Measurements from ENCODE around the gene GPR87. TPM values are rescaled to one million over a fixed set of nuclear protein-coding genes. Genes with fewer than 3 reads are reported as not detected.

Gene GPR87
- total RNA-seq, 1 experiment from 2014 or later, result 13.3 TPM

DNA sequence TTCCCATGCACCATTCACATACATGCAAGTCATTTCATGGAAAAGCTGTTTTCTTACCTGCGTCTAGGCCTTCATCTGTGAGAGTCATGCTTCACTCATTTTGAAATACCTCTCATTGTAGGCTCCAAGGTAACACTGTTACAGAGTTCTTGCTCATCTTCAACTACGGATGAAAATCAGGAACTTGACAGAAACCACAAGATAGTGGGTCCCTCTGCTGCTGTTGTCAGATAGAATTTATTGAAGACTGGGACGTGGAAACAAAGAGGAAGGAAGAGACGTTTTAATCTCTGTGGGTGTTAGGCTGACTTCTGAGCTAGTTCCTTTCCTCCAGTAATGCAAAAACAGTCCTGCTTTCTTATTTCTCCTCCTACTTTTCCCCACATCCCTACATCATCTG is 38.4 kb downstream of the GPR87 start, which contains the start of gene P2RY14:
P2RY14 (minus strand) TSS at position 313 of the 400 bp plus-strand sequence. CDS start 64,226 bp downstream, outside the sequence.
- no peaks in the 10 kb centered on the region for H3K27me3 ChIP-seq (ENCODE audit: low read length)
- H3K79me2 ChIP-seq (ENCODE audit: low read length), result no peaks in the 10 kb centered on the region
- no peak within 1 kb of the TSS for H3K4me3 ChIP-seq (ENCODE audit: low read length)
- peaks cover 10% of the 10 kb centered on the region for H3K4me1 ChIP-seq (ENCODE audit: insufficient read depth, low read length)
- no peaks in the 10 kb centered on the region for H4K20me1 ChIP-seq (ENCODE audit: low read length)
- no peak within 1 kb of the TSS for H2AFZ ChIP-seq (ENCODE audit: low read length)
- ATAC-seq, result no peak
- H3K9me3 ChIP-seq (ENCODE audit: low read length), result no peaks in the 10 kb centered on the region
- intact Hi-C loops (cut with micrococcal nuclease), result no loop called here
- DNase-seq, result no peak
- TF ChIP-seq EZH2 (IDR thresholded peaks at IDR 0.05; ENCODE audit: low read length, unreplicated experiment) (no peak), EZH2phosphoT487 (IDR thresholded peaks at IDR 0.05; ENCODE audit: borderline replicate concordance, low read length) (no peak)
- TF ChIP-seq, protein P1, sequence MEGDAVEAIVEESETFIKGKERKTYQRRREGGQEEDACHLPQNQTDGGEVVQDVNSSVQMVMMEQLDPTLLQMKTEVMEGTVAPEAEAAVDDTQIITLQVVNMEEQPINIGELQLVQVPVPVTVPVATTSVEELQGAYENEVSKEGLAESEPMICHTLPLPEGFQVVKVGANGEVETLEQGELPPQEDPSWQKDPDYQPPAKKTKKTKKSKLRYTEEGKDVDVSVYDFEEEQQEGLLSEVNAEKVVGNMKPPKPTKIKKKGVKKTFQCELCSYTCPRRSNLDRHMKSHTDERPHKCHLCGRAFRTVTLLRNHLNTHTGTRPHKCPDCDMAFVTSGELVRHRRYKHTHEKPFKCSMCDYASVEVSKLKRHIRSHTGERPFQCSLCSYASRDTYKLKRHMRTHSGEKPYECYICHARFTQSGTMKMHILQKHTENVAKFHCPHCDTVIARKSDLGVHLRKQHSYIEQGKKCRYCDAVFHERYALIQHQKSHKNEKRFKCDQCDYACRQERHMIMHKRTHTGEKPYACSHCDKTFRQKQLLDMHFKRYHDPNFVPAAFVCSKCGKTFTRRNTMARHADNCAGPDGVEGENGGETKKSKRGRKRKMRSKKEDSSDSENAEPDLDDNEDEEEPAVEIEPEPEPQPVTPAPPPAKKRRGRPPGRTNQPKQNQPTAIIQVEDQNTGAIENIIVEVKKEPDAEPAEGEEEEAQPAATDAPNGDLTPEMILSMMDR (conservative IDR thresholded peaks at IDR 0.05; ENCODE audit: low read depth, low read length), result no peak
- no peaks in the 10 kb centered on the region for H3K9me2 ChIP-seq (replicated peaks; ENCODE audit: low read length)
- no peak within 1 kb of the TSS for H3K4me2 ChIP-seq (ENCODE audit: low read length)
- H3K27ac ChIP-seq (ENCODE audit: low read length), result no peak within 1 kb of the TSS
- BruUV-seq (replicated peaks), result no TSS peak
- H3K9ac ChIP-seq (ENCODE audit: low read length), result no peak within 1 kb of the TSS
- no peaks in the 10 kb centered on the region for H3K36me3 ChIP-seq (ENCODE audit: low read depth, low read length)
- POLR2A ChIA-PET (ENCODE audit: unreplicated experiment), result interaction anchor here (0.6 kb wide), 1 partner anchor 115 kb away, joined by 7 read pairs; no protein-coding TSS in a partner anchor
- H3F3A ChIP-seq (ENCODE audit: low read length, unreplicated experiment), result no peaks in the 10 kb centered on the region
- CTCF ChIA-PET, result interaction anchor here (0.7 kb wide), 1 partner anchor 906 kb away, joined by 3 read pairs; no protein-coding TSS in a partner anchor

DNA sequence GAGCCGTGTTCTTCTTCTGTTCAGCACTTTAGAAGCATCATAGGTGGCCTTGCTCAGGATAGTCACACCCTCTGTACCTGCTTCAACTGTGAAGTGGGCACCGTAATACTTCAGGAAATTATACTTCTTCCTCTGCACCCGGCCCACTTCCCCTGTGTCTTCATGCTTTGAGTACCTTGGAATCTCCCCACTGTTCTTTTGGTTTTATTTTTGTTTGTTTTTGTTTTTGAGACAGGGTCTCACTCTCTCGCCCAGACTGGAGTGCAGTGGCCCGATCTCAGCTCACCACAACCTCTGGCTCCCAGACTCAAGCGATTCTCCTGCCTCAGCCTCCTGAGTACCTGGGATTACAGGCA is 40.0 kb downstream of the GPR87 start:
- no peak for ATAC-seq
- BruUV-seq (replicated peaks), result no TSS peak
- H3K4me2 ChIP-seq (ENCODE audit: low read length), result no peak overlapping the region

More for the DNA sequence above, 40.0 kb downstream of the GPR87 start:
- Histone ChIP-seq H3K9me3 (ENCODE audit: low read length) (no peaks in the 10 kb centered on the region), H3K9me2 (replicated peaks; ENCODE audit: low read length) (no peaks in the 10 kb centered on the region), H3K79me2 (ENCODE audit: low read length) (no peaks in the 10 kb centered on the region), H3K9ac (ENCODE audit: low read length) (no peak overlapping the region), H3K4me1 (ENCODE audit: insufficient read depth, low read length) (0 out of 2 replicates have a peak, but pooled peaks cover 8% of the 10 kb centered on the region), H3F3A (ENCODE audit: low read length, unreplicated experiment) (no peaks in the 10 kb centered on the region), H4K20me1 (ENCODE audit: low read length) (no peaks in the 10 kb centered on the region), H2AFZ (ENCODE audit: low read length) (no peak overlapping the region), H3K4me3 (ENCODE audit: low read length) (no peak overlapping the region), H3K36me3 (ENCODE audit: low read depth, low read length) (no peaks in the 10 kb centered on the region), H3K27ac (ENCODE audit: low read length) (no peak overlapping the region), H3K27me3 (ENCODE audit: low read length) (no peaks in the 10 kb centered on the region)
- POLR2A ChIA-PET (ENCODE audit: unreplicated experiment), result no interaction called here
- intact Hi-C loops (cut with micrococcal nuclease), result no loop called here
- no peak for TF ChIP-seq EZH2phosphoT487 (IDR thresholded peaks at IDR 0.05; ENCODE audit: borderline replicate concordance, low read length)
- TF ChIP-seq, protein P1 (conservative IDR thresholded peaks at IDR 0.05; ENCODE audit: low read depth, low read length), result no peak
- no peak for TF ChIP-seq EZH2 (IDR thresholded peaks at IDR 0.05; ENCODE audit: low read length, unreplicated experiment)
- CTCF ChIA-PET, result no interaction called here
- no peak for DNase-seq
